ENCODE measurements around the gene CEP250.
"Not testable (repeated sequence)": the region's sequence is repeated elsewhere in the genome, so short reads cannot be mapped to it uniquely, and the experiment has no call there.

The CEP250 gene

GRCh38 chr20:35456700-35457099, 1.3 kb downstream of the CEP250 start:
- DNase-seq (ENCODE audit: low read depth in 1 of 2, low spot score in 1 of 2), result not testable (repeated sequence)

DNA sequence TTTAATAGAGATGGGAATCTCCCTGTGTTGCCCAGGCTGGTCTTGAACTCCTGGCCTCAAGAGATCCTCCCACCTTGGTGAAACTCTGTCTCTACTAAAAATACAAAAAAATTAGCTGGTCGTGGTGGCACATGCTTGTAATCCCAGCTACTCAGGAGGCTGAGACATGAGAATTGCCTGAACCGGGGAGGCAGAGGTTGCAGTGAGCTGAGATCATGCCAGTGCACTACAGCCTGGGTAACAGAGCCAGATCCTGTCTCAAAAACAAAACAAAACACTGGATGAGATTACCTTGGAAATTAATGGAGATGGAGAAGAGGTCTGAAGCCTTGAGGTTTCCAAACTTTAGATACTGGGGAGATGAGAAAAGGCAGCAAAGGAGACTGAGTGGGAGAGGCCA, 2.1 kb downstream of the CEP250 start:
- DNase-seq (ENCODE audit: low read depth in 1 of 2, low spot score in 1 of 2), result not testable (repeated sequence)

- no peak for DNase-seq (ENCODE audit: low read depth in 1 of 2, low spot score in 1 of 2)
Measured at GRCh38 chr20:35458388-35458787, 3.0 kb downstream of the CEP250 start.

GRCh38 chr20:35461620-35462019, 6.2 kb downstream of the CEP250 start:
- DNase-seq (ENCODE audit: low read depth in 1 of 2, low spot score in 1 of 2), result no peak

GRCh38 chr20:35462351-35462750, 7.0 kb downstream of the CEP250 start:
- DNase-seq (ENCODE audit: low read depth in 1 of 2, low spot score in 1 of 2), result no peak

GRCh38 chr20:35463455-35464300, 8.3 kb downstream of the CEP250 start:
- peak in 1 of 2 donors; percentile 22 for DNase-seq (ENCODE audit: low read depth in 1 of 2, low spot score in 1 of 2)

- DNase-seq (ENCODE audit: low read depth in 1 of 2, low spot score in 1 of 2), result no peak
Measured at GRCh38 chr20:35465976-35466375, 10.6 kb downstream of the CEP250 start.

GRCh38 chr20:35466856-35467255, 11.5 kb downstream of the CEP250 start:
- no peak for DNase-seq (ENCODE audit: low read depth in 1 of 2, low spot score in 1 of 2)

DNA sequence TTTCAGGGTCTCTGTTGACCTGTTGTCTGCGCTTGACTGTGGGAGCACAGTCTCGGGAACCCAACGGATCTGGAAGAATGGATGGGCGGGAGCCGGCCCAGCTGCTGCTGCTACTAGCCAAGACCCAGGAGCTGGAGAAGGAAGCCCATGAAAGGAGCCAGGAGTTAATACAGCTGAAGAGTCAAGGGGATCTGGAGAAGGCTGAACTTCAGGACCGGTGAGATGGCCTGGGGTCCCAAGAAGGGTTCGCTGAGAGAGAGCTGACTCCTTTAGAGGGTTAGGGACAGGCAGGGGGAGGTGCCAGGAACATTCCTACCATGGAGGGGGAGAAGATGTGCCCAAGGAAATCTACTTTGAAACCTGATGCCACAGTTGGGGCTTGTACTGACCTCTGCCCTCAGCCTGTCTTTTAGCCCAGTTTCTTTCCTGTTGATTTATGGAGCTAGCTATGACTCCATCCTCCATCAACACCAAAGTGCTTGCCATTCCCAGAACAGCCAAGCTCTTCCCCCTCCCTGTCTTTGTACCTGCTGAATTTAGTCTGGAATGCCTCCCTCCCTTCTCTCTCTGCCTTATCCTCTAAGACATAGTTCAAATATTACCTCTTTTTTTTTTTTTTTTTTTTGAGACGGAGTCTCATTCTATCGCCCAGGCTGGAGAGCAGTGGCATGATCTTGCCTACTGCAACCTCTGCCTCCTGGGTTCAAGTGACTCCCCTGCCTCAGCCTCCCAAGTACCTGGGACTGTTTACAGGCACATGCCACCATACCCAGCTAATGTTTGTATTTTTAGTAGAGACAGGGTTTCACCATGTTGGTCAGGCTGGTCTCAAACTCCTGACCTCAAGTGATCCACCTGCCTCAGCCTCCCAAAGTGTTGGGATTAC, 12.2 kb downstream of the CEP250 start:
- DNase-seq (ENCODE audit: low read depth in 1 of 2, low spot score in 1 of 2), result no peak

- no peak for DNase-seq (ENCODE audit: low read depth in 1 of 2, low spot score in 1 of 2)
Measured at GRCh38 chr20:35468671-35469334, 13.4 kb downstream of the CEP250 start.

- DNase-seq (ENCODE audit: low read depth in 1 of 2, low spot score in 1 of 2), result no peak
Measured at GRCh38 chr20:35472209-35472608, 16.8 kb downstream of the CEP250 start.

- no peak for DNase-seq (ENCODE audit: low read depth in 1 of 2, low spot score in 1 of 2)
Measured at GRCh38 chr20:35473684-35474083, 18.3 kb downstream of the CEP250 start.

- no peak for DNase-seq (ENCODE audit: low read depth in 1 of 2, low spot score in 1 of 2)
Measured at GRCh38 chr20:35474303-35474871, 19.0 kb downstream of the CEP250 start.

DNA sequence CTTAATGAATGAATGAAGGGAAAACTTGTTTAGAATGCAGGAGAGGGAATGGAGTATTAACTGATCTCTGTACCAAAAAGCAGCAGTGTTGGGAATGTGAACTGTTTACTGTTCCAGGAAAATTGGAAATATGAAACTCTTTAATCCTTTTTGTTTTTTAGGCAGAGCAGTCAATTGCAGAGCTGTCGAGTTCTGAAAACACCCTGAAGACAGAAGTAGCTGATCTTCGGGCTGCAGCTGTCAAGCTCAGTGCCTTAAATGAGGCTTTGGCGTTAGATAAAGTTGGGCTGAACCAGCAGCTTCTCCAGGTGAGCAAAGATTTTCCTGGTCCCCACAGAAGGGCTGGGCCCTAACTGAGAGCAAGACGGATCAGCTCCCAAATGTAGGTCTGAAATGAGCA, 20.9 kb downstream of the CEP250 start:
- no peak for DNase-seq (ENCODE audit: low read depth in 1 of 2, low spot score in 1 of 2)

- no peak for DNase-seq (ENCODE audit: low read depth in 1 of 2, low spot score in 1 of 2)
Measured at GRCh38 chr20:35478804-35479472, 23.5 kb downstream of the CEP250 start.

DNA sequence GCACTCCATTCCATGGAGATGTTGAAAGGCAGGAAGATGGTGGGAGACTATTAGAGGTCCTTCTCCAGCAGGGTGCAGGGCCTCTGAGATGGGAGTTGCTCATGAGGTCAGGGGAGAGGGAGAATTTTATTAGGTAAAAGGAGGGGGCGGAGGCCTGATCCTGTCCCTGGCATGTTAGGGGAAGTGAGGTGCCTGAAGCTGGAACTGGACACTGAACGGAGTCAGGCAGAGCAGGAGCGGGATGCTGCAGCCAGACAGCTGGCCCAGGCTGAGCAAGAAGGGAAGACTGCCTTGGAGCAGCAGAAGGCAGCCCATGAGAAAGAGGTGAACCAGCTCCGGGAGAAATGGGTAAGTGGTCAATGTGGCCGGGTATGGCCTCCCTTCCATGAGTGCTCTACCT, 24.4 kb downstream of the CEP250 start:
- DNase-seq (ENCODE audit: low read depth in 1 of 2, low spot score in 1 of 2), result no peak

DNA sequence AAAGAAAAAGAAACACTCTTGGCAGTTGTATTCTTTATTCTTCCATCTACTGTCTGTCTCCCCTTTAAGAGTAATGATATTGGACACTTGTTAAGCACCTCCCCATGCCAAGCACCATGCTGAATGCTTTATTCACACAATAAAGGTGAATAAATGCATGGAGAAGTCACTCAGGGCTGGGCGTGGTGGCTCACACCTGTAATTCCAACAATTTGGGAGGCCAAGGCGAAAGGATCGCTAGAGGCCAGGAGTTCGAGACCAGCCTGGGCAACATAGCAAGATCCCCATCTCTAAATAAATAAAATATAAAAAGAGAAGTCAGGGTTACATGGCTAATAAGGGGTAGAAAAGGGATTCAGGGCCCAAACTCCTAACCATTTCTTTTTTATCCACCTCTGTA, 32.1 kb downstream of the CEP250 start:
- no peak for DNase-seq (ENCODE audit: low read depth in 1 of 2, low spot score in 1 of 2)

GRCh38 chr20:35489717-35490116, 34.3 kb downstream of the CEP250 start:
- no peak for DNase-seq (ENCODE audit: low read depth in 1 of 2, low spot score in 1 of 2)

- peak; percentile 37 to 39 for DNase-seq (ENCODE audit: low read depth in 1 of 2, low spot score in 1 of 2)
Measured at GRCh38 chr20:35490736-35491181, 35.4 kb downstream of the CEP250 start.

DNA sequence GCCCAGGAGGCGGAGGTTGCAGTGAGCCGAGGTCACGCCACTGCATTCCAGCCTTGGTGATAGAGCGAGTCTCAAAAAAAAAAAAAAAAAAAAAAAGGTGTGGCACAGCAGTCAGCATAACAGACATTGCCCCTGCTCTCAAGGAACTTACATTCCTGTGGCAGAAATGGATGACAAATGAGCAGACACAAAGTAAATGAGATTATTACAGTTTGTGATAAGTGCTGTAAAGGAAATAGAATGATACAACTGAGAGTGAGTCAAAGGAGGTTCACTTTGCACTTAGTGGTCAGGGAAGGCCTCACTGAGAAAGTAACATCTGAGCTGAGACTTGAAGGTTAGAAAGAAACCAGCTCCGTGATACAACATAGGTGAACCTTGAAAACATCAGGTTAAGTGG, 36.4 kb downstream of the CEP250 start:
- no peak for DNase-seq (ENCODE audit: low read depth in 1 of 2, low spot score in 1 of 2)

DNA sequence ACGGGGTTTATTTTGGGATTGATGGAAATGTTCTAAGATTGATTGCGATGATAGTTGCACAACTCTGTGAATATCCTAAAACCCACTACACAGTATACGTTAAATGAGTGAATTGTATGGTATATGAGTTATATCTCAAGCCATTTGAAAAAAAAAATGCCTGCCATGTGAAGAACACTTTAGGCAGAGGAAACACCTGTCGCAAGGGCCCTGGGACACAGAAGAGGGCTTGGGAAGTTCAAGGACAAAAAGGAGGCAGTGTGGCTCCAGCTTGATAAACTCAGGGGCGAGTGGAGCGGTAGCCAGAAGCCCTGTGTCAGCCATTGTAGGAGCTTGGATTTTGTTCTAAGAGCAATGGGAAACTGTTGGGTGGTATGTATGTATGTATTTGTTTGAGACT, 37.0 kb downstream of the CEP250 start:
- DNase-seq (ENCODE audit: low read depth in 1 of 2, low spot score in 1 of 2), result no peak

Measured in activated T-helper 1 cell treated with anti-CD3 and anti-CD28 coated beads, Interleukin-2, amount 50 U/mL, for 16 hours (primary cell).